ENCODE data around the gene KRTAP4-4. TPM values are rescaled to one million over a fixed set of nuclear protein-coding genes. Genes with fewer than 3 reads are reported as not detected.
A peak's percentile ranks its signal among the peaks of the same experiment; 100 is the strongest.
"Not testable (repeated sequence)": the region's sequence is repeated elsewhere in the genome, so short reads cannot be mapped to it uniquely, and the experiment has no call there.

Gene KRTAP4-4
- total and polyA plus RNA-seq, 5 experiments from 2014 or later: not detected

- Mint-ChIP-seq H3K4me1 (peaks cover 2 to 18% (median 9%) of the 10 kb centered on the region in 4 donors), H3K36me3 (peaks cover 2 to 34% (median 21%) of the 10 kb centered on the region in 3 donors), H3K4me3 (no peak overlapping the region), H3K27me3 (peaks cover 0 to 2% (median 0%) of the 10 kb centered on the region in 5 donors), H3K27ac (no peak overlapping the region), H3K9me3 (peaks cover 0 to 52% (median 34%) of the 10 kb centered on the region in 9 donors)
- DNase-seq (no peak), ATAC-seq (no peak)
- POLR2A ChIA-PET: interaction anchor here (0.8 kb wide), 1 partner anchor 10 kb away, joined by 3 read pairs; no protein-coding TSS in a partner anchor
Measured at GRCh38 chr17:41141361-41141760, 19.2 kb downstream of the KRTAP4-4 start.

- Mint-ChIP-seq H3K27me3 (peaks cover 0 to 2% (median 0%) of the 10 kb centered on the region in 5 donors), H3K4me3 (peak within 1 kb of the TSS in 1 of 10 donors; percentile 42), H3K4me1 (peaks cover 2 to 13% (median 9%) of the 10 kb centered on the region in 4 donors), H3K9me3 (peaks cover 0 to 52% (median 34%) of the 10 kb centered on the region in 9 donors), H3K27ac (peak within 1 kb of the TSS in 1 of 10 donors; percentile 85), H3K36me3 (peaks cover 2 to 34% (median 21%) of the 10 kb centered on the region in 3 donors)
- POLR2A ChIA-PET: interaction anchor here (0.7 to 0.8 kb wide), 2 partner anchors 9 to 299 kb away, joined by 3 read pairs; no protein-coding TSS in a partner anchor
- no peak for DNase-seq
- no peak for ATAC-seq
Measured at GRCh38 chr17:41140360-41141131, 20.0 kb downstream of the KRTAP4-4 start, which contains the start of gene KRTAP4-6. TSS of gene KRTAP4-6 (minus strand) at chr17:41140544. CDS start at chr17:41140487, 57 bp downstream.

- peaks cover 2 to 34% (median 21%) of the 10 kb centered on the region in 3 donors for H3K36me3 Mint-ChIP-seq
- H3K9me3 Mint-ChIP-seq: peaks cover 0 to 52% (median 34%) of the 10 kb centered on the region in 9 donors
- H3K27me3 Mint-ChIP-seq, ATAC-seq, POLR2A ChIA-PET, DNase-seq: not testable (repeated sequence)
- H3K4me3 Mint-ChIP-seq: peak overlapping the region in 1 of 10 donors; percentile 42
- peak overlapping the region in 1 of 10 donors; percentile 85 for H3K27ac Mint-ChIP-seq
- H3K4me1 Mint-ChIP-seq: peaks cover 2 to 11% (median 6%) of the 10 kb centered on the region in 4 donors
Measured at GRCh38 chr17:41139865-41140264, 20.7 kb downstream of the KRTAP4-4 start.

- peak; percentile 70 to 95 for ATAC-seq
- POLR2A ChIA-PET: interaction anchor here (0.8 to 1.5 kb wide), 3 partner anchors 14 to 414 kb away, joined by 3 to 4 read pairs (median 3); no protein-coding TSS in a partner anchor
- DNase-seq: peak in 3 of 10 donors; percentile 3 to 56 (median 14)
- Mint-ChIP-seq H3K27me3 (no peaks in the 10 kb centered on the region), H3K36me3 (peaks cover 0 to 4% (median 0%) of the 10 kb centered on the region in 3 donors), H3K9me3 (peaks cover 0 to 10% (median 4%) of the 10 kb centered on the region in 9 donors), H3K4me3 (peak overlapping the region in 8 of 10 donors; percentile 54 to 80 (median 66)), H3K27ac (peak overlapping the region in 9 of 10 donors; percentile 74 to 95 (median 90)), H3K4me1 (peaks cover 23 to 47% (median 39%) of the 10 kb centered on the region in 4 donors)
Measured at GRCh38 chr17:41133880-41134735, 26.4 kb downstream of the KRTAP4-4 start.

- H3K9me3 Mint-ChIP-seq: peaks cover 0 to 5% (median 0%) of the 10 kb centered on the region in 9 donors
- H3K4me3 Mint-ChIP-seq: peak overlapping the region in 2 of 10 donors; percentile 5 to 9
- DNase-seq (no peak), ATAC-seq (no peak)
- H3K4me1 Mint-ChIP-seq: peaks cover 29 to 61% (median 48%) of the 10 kb centered on the region in 4 donors
- no peaks in the 10 kb centered on the region for H3K27me3 Mint-ChIP-seq
- peaks cover 0 to under 1% (median 0%) of the 10 kb centered on the region in 3 donors for H3K36me3 Mint-ChIP-seq
- peak overlapping the region in 3 of 10 donors; percentile 46 to 50 (median 48) for H3K27ac Mint-ChIP-seq
- POLR2A ChIA-PET: interaction anchor here (1.3 to 2.7 kb wide), 2 partner anchors 9 to 177 kb away, joined by 3 to 6 read pairs; partner anchors contain the start of gene KRTAP16-1
Measured at GRCh38 chr17:41131979-41132378, 28.6 kb downstream of the KRTAP4-4 start.

GRCh38 chr17:41127371-41127770 is 33.2 kb downstream of the KRTAP4-4 start:
- peaks cover 40 to 85% (median 71%) of the 10 kb centered on the region in 4 donors for H3K4me1 Mint-ChIP-seq

GRCh38 chr17:41126412-41126811 is 34.1 kb downstream of the KRTAP4-4 start:
- no peaks in the 10 kb centered on the region for H3K27me3 Mint-ChIP-seq
- peaks cover 36 to 78% (median 66%) of the 10 kb centered on the region in 4 donors for H3K4me1 Mint-ChIP-seq
- H3K9me3 Mint-ChIP-seq: peaks cover 0 to 10% (median 2%) of the 10 kb centered on the region in 9 donors
- no peak for ATAC-seq
- peak overlapping the region in 6 of 10 donors; percentile 3 to 92 (median 49) for H3K4me3 Mint-ChIP-seq
- peak overlapping the region in 2 of 10 donors; percentile 21 to 71 for H3K27ac Mint-ChIP-seq
- POLR2A ChIA-PET: interaction anchor here (0.6 to 1.6 kb wide), 2 partner anchors 155 to 182 kb away, joined by 3 to 4 read pairs; partner anchors contain the start of gene KRTAP16-1
- DNase-seq: no peak
- no peaks in the 10 kb centered on the region for H3K36me3 Mint-ChIP-seq

More at GRCh38 chr17:41127371-41127770, 33.2 kb downstream of the KRTAP4-4 start:
- Mint-ChIP-seq H3K9me3 (peaks cover 0 to 10% (median under 1%) of the 10 kb centered on the region in 9 donors), H3K4me3 (no peak overlapping the region), H3K27ac (no peak overlapping the region), H3K27me3 (no peaks in the 10 kb centered on the region), H3K36me3 (no peaks in the 10 kb centered on the region)
- DNase-seq (no peak), ATAC-seq (no peak)
- POLR2A ChIA-PET: no interaction called here

GRCh38 chr17:41125064-41125463 is 35.5 kb downstream of the KRTAP4-4 start:
- H3K9me3 Mint-ChIP-seq: peaks cover 0 to 13% (median 3%) of the 10 kb centered on the region in 9 donors
- H3K36me3 Mint-ChIP-seq: no peaks in the 10 kb centered on the region
- no peaks in the 10 kb centered on the region for H3K27me3 Mint-ChIP-seq
- no peak for ATAC-seq
- POLR2A ChIA-PET: interaction anchor here (1.4 kb wide), 2 partner anchors 9 to 197 kb away, joined by 3 read pairs; no protein-coding TSS in a partner anchor
- peak overlapping the region in 6 of 10 donors; percentile 40 to 78 (median 49) for H3K27ac Mint-ChIP-seq
- DNase-seq: no peak
- peak overlapping the region in 7 of 10 donors; percentile 36 to 92 (median 82) for H3K4me3 Mint-ChIP-seq
- peaks cover 35 to 76% (median 68%) of the 10 kb centered on the region in 4 donors for H3K4me1 Mint-ChIP-seq

- Mint-ChIP-seq H3K4me1 (peaks cover 32 to 72% (median 68%) of the 10 kb centered on the region in 4 donors), H3K27ac (peak within 1 kb of the TSS in 9 of 10 donors; percentile 73 to 95 (median 82)), H3K4me3 (peak within 1 kb of the TSS in 9 of 10 donors; percentile 69 to 92 (median 84)), H3K9me3 (peaks cover 0 to 11% (median 3%) of the 10 kb centered on the region in 9 donors)
- not testable (repeated sequence) for H3K27me3 Mint-ChIP-seq, H3K36me3 Mint-ChIP-seq, DNase-seq, ATAC-seq
- POLR2A ChIA-PET: interaction anchor here (0.7 kb wide), 2 partner anchors 184 to 800 kb away, joined by 3 read pairs; no protein-coding TSS in a partner anchor
Measured at GRCh38 chr17:41123991-41124371, 36.6 kb downstream of the KRTAP4-4 start, which contains the start of gene KRTAP4-12. TSS of gene KRTAP4-12 (minus strand) at chr17:41124182. CDS start at chr17:41124122, 60 bp downstream.

GRCh38 chr17:41123292-41123990 is 37.1 kb downstream of the KRTAP4-4 start:
- Mint-ChIP-seq H3K4me3 (peak overlapping the region in 9 of 10 donors; percentile 69 to 92 (median 84)), H3K9me3 (peaks cover 0 to 11% (median 3%) of the 10 kb centered on the region in 9 donors), H3K4me1 (peaks cover 30 to 72% (median 68%) of the 10 kb centered on the region in 4 donors), H3K27ac (peak overlapping the region in 9 of 10 donors; percentile 20 to 95 (median 80))
- ATAC-seq (peak; percentile 51 to 75), DNase-seq (peak in 3 of 10 donors; percentile 14 to 35 (median 27))
- not testable (repeated sequence) for H3K27me3 Mint-ChIP-seq, H3K36me3 Mint-ChIP-seq
- POLR2A ChIA-PET: interaction anchor here (0.7 kb wide), 1 partner anchor 185 kb away, joined by 3 read pairs; no protein-coding TSS in a partner anchor

- POLR2A ChIA-PET: interaction anchor here (1.5 kb wide), 1 partner anchor 187 kb away, joined by 7 read pairs; the partner anchor contains the start of gene KRTAP16-1
Measured at GRCh38 chr17:41121742-41122141, 38.8 kb downstream of the KRTAP4-4 start.

More at GRCh38 chr17:41121742-41122141, 38.8 kb downstream of the KRTAP4-4 start:
- Mint-ChIP-seq H3K9me3 (peaks cover 0 to 11% (median 3%) of the 10 kb centered on the region in 9 donors), H3K4me1 (peaks cover 29 to 76% (median 70%) of the 10 kb centered on the region in 4 donors), H3K36me3 (no peaks in the 10 kb centered on the region), H3K27ac (peak overlapping the region in 1 of 10 donors; percentile 3), H3K4me3 (no peak overlapping the region), H3K27me3 (peaks cover 0 to 3% (median 0%) of the 10 kb centered on the region in 5 donors)
- DNase-seq (no peak), ATAC-seq (no peak)
